ENCODE measurements around the gene CCDC152.
A peak's percentile ranks its signal among the peaks of the same experiment; 100 is the strongest.
"Not testable (repeated sequence)": the region's sequence is repeated elsewhere in the genome, so short reads cannot be mapped to it uniquely, and the experiment has no call there.

The CCDC152 gene, protein sequence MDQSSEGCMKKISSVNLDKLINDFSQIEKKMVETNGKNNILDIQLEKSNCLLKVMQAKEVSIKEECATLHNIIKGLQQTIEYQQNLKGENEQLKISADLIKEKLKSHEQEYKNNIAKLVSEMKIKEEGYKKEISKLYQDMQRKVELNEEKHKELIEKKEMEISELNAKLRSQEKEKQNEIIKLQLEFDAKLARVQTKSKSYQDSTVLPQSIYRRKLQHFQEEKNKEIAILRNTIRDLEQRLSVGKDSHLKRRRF

DNA sequence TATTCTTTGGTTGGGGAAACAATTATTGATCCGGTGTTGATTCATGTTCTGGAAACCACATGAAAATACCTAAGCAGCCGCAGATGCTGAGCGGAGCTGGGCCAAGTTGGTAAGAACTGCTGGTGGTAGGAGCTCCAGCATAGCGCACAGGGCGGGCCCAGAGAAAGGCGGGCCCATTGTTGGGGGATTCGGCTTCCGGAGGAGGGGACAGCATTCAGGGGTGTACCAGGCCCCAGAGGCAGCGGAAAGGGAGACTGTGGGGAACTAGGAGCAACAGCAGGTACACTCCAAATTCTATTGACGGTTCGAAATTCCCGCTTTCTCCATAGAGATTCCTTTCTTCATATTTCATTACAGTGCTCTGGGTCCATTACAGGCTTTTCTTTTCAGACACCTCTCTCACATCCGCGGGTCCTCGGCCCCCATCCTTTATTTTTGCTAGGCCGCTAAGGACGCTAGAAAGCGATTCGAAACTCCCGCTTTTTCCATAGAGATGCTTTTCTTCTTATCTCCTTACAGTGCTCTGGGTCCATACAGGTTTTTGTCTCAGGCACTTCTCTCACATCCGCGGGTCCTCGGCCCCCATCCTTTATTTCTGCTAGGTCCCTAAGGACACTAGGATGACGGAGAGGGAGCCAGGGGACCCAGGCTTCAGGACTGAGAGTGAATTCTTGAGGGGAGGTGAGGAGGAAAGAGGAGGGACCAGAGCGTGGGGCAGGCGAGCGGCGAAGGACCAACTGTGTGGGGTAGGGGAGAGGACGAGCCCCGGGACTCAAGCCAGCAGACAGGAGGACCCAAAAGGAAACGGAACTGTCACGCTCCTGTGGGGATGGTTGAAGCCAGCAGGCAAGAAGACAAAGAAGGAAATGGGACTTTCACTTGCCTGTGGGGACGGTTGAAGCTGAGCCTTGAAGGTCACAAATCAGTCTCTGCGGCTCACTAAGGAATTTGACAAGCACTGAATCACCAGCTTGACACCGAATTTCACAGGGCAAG, at the start of gene CCDC152:
Gene CCDC152 (plus strand): TSS at position 213 of the 996 bp plus-strand sequence. CDS start 2,304 bp downstream, outside the sequence.
- peak; percentile 64 for DNase-seq (ENCODE audit: low spot score)

DNA sequence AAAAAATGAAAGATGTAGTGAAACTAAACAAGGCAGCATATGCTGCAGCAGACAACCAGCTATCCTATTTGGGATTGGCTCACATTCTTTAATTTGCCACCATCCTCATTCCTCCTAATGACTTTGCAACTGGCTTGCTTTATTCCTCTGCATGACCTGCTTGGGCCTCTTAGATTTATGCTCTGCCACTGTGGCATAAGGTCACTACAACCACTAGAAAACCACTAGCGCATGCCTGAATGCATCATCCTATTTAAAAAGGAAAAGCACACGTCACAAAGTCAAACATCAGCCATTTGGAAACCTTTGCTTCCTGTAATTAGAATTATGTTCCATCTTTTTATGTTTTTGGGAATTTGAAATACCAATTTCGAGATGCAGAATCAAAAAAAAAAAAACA, 40.8 kb upstream of the CCDC152 start:
- DNase-seq (ENCODE audit: low spot score) = no peak

DNA sequence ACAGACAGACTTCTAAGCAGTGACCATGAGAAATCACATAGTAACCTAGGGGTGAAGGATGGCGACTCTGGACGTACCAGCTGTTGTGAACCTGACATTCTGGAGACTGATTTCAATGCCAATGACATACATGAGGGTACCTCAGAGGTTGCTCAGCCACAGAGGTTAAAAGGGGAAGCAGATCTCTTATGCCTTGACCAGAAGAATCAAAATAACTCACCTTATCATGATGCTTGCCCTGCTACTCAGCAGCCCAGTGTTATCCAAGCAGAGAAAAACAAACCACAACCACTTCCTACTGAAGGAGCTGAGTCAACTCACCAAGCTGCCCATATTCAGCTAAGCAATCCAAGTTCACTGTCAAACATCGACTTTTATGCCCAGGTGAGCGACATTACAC, 38.0 kb upstream of the CCDC152 start:
- no peak for DNase-seq (ENCODE audit: low spot score)

DNA sequence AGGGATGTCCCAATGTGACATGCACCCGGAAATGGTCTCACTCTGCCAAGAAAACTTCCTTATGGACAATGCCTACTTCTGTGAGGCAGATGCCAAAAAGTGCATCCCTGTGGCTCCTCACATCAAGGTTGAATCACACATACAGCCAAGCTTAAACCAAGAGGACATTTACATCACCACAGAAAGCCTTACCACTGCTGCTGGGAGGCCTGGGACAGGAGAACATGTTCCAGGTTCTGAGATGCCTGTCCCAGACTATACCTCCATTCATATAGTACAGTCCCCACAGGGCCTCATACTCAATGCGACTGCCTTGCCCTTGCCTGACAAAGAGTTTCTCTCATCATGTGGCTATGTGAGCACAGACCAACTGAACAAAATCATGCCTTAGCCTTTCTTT, 37.6 kb upstream of the CCDC152 start:
- DNase-seq (ENCODE audit: low spot score) = no peak

DNA sequence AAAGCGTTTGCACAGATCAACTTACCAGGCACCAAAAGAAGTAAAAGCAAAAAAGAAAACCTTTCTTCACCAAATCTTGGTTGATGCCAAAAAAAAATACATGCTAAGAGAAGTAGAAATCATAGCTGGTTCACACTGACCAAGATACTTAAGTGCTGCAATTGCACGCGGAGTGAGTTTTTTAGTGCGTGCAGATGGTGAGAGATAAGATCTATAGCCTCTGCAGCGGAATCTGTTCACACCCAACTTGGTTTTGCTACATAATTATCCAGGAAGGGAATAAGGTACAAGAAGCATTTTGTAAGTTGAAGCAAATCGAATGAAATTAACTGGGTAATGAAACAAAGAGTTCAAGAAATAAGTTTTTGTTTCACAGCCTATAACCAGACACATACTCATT, 36.4 kb upstream of the CCDC152 start:
- DNase-seq (ENCODE audit: low spot score) = no peak

DNA sequence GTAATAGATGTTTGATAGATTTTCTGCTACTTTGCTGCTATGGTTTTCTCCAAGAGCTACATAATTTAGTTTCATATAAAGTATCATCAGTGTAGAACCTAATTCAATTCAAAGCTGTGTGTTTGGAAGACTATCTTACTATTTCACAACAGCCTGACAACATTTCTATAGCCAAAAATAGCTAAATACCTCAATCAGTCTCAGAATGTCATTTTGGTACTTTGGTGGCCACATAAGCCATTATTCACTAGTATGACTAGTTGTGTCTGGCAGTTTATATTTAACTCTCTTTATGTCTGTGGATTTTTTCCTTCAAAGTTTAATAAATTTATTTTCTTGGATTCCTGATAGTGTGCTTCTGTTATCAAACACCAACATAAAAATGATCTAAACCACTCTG, 35.1 kb upstream of the CCDC152 start:
- DNase-seq (ENCODE audit: low spot score) = no peak

DNA sequence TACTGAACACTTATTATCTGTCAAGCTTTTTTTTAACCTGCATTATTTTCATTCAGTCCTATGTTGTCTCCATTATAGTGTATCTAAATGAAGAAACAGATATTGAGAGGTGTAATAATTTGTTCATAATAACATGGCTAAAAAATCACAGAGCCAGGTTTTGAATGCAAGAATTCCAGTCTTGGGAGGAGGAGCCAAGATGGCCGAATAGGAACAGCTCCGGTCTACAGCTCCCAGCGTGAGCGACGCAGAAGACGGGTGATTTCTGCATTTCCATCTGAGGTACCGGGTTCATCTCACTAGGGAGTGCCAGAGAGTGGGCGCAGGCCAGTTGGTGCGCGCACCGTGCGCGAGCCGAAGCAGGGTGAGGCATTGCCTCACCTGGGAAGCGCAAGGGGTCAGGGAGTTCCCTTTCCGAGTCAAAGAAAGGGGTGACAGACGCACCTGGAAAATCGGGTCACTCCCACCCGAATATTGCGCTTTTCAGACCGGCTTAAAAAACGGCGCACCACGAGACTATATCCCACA, 22.0 kb upstream of the CCDC152 start:
- DNase-seq (ENCODE audit: low spot score) = not testable (repeated sequence)

DNA sequence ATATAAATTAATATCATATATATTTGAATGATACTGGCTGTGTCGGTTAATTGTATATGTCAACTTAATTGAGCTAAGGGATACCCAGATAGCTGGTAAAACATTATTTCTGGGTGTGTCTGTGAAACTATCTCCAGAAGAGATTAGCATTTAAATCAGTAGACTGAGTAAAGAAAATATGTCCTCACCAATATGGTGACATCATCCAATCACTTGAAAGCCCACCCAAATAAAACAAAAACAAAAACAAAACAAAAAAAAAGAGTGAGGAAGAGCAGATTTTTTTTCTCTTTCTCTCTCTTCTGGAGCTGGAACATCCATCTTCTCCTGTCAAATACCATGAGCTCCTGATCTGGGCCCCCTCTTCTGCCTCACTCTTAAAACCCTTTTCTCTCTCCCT, 15.7 kb upstream of the CCDC152 start:
- no peak for DNase-seq (ENCODE audit: low spot score)

DNA sequence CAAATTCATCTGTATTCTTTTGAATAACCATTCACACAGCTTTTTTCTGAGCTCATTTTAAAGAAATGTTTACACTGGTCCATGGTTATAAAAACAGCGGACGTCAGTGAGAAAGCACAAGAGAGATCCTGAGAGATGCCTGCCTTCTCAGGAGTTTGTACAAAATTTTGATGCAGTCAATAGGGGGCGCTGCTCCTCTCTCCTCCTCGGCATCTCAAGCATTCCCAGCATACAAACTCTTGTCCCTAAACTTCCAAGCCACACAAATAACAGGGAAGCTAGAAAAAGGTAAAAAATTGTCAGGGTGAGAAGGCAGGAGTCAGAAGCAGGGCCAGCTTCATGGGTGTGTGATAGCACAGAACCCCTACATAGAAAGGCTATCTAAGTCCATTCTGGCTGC, 11.2 kb upstream of the CCDC152 start:
- DNase-seq (ENCODE audit: low spot score) = peak; percentile 34

DNA sequence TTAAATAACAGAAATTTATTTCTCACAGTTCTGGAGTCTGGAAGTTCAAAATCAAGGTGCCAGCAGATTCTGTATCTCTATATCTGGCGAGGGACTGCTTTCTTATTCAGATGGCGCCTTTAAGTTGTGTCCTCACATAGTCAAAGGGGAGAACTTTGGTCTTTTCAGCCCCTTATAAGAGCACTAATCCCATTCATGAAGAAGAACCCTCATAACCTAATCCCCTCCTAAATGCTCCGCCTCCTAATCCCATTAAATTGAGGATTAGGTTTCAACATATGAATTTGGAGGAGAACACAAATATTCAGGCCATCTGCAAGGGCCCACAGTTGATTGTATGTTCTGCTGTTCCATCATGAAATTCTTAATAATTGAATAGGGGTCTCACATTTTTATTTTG, 10.8 kb upstream of the CCDC152 start:
- DNase-seq (ENCODE audit: low spot score) = no peak

DNA sequence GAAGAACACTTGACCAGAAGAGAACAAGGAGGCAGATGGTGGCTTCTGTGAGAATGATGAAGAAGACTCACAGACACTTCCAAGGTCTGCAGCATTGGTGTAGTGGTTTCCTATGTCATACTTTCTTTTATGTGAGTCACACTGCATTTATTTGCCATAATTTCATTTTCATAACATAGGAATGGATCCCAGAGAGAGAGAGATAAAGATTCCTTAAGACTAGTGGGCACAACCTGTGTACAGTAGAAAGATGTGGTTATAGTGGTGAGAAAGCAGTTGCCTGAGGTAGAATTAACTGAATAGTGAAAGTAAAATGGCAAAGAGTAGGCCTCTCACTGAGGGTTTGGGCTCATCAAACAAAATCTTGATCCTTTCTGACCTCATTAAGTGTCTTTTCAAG, 7.6 kb upstream of the CCDC152 start:
- no peak for DNase-seq (ENCODE audit: low spot score)

DNA sequence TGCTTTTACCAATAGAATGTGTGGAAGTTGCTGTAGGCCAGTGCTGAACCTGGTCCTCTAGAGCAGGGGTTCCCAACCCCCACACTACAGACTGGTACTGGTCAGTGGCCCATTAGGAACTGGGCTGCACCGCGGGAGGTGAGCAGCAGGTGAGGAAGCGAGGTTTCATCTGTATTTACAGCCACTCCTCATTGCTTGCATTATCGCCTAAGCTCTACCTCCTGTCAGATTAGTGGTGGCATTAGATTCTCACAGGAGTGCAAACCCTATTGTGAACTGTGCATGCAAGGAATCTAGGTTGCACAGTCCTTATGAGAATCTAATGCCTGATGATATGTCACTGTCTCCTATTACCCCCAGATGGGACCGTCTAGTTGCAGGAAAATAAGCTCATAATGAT, 6.1 kb upstream of the CCDC152 start:
- no peak for DNase-seq (ENCODE audit: low spot score)

DNA sequence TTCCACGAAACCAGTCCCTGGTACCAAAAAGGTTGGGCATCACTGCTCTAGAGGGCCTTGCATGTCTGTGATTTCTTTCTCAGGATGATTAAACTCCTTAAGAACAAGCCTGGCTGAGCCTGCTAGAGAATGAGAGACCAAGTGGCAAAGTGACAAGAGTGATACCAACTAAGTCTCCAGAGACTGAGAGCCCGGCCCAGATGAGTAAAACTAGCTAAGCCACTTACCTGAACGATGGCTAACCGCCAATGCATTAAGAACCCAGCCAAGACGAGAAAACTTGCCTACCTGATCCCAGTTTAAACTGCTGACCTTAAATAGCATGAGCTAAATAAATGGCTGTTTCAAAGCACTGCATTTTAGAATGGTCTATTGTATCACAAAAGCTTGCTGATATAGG, 5.6 kb upstream of the CCDC152 start:
- no peak for DNase-seq (ENCODE audit: low spot score)

DNA sequence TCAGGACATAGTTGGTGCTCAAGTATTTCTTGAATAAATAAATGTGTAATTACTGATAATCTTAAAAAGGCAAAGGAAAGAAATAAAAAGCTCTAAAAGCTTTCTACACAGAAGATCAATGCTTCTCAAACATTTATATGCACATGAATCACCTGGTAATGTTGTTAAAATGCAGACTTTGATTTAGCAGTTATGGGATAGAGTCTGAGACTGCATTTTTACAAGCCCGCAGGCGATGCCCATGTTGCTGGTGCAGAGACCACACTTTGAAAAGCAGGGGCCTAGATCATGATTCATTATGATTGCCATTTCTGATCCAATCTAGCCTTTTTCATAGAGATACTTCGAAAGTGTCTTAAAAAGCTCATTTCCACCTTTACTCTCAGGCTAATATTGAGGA, 3.5 kb upstream of the CCDC152 start:
- no peak for DNase-seq (ENCODE audit: low spot score)

DNA sequence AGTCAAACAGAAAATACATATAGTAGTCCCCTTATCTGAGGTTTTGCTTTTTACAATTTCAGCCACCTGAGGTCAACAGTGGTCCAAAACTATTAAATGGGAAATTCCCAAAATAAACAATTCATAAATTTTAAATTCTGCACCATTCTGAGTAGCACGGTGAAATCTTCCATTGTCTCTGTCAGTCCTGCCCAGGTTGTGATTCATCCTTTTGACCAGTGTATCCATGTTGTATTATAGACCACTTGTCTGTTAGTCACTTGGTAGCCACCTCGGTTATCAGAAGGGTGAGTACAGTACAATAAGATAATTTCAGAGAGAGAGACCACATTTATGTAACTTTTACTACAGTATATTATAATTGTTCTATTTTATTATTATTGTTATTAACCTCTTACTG, 2.8 kb downstream of the CCDC152 start:
- DNase-seq (ENCODE audit: low spot score) = no peak

DNA sequence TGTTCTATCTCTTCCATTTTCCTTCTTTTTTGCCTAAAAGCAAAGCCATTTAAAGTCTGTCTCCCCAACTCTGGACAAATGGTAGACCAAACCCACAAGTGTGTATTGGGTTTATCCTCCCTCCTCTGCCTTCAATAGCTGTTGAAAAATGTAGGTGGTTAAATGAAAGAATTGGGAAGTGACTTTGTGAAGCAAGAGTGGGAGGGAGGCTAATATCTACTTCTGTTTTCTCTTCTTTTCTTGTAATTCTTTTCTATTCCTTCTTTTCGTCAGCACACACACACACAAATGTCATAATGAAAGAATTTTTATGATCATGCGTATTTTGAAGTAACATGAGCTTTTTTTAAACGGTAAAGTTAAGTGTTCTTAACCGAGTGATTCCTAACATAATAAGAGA, 3.8 kb downstream of the CCDC152 start:
- DNase-seq (ENCODE audit: low spot score) = no peak

DNA sequence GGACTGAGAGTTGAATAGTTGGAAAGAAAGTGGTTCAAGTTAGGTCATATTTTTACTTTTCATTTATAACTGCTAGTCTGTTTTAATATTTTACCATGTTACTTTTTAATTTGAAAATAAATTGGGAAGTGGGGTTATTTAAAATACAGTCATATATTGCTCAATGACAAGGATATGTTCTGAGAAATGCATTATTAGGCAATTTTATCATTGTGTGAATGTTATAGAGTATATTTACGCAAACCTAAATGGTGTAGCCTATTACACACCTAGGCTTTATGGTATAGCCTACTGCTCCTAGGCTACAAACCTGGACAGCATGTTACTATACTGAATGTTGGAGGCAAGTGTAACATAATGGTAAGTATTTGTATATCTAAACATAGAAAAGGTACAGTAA, 5.2 kb downstream of the CCDC152 start:
- DNase-seq (ENCODE audit: low spot score) = no peak

DNA sequence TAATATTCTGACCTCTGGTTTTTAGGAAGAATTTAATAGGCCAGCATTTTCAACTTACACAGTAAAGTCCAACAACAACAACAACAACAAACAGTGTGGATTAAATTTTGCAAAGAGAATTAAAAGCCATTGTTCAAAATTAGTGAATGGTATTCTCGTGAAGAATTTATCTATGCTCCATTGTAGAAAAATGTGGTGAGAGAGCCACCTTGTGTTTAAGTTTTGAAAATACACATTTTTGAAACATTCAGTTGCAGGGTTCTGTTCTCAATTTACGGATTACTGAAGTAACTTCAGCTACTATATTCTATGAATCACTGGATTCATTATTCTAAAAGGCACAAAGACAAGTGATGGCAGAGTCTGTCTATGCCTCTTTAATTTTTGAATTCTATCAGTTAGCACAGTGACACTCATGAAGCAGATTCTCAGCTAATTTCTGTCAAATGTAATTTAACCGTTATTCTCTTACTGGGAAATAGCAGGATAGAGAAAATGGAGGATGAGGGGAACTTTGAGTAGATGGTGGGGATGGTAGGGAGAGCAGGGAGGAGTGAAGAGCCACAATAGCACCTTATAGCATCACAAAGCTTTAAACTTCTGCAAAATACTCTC, 11.0 kb downstream of the CCDC152 start:
- DNase-seq (ENCODE audit: low spot score) = peak; percentile 31

DNA sequence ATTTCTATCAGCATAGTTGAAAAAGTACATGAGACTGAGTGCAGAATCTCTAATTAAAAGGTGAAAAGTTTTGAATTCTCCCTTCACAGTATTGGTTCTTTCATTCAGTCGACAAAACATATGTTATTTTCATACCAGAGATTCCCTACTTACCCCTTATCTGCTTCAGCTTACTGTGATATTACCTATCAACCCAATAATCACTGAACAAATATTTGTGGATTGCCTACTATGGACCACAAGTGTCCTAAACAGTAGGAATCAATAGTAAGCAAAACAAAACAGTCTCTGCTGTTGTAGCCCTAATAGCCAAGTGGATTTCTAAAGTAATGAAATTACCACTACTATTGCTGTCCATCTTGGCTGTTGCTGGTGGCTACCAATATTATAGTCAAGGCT, 11.5 kb downstream of the CCDC152 start:
- no peak for DNase-seq (ENCODE audit: low spot score)

DNA sequence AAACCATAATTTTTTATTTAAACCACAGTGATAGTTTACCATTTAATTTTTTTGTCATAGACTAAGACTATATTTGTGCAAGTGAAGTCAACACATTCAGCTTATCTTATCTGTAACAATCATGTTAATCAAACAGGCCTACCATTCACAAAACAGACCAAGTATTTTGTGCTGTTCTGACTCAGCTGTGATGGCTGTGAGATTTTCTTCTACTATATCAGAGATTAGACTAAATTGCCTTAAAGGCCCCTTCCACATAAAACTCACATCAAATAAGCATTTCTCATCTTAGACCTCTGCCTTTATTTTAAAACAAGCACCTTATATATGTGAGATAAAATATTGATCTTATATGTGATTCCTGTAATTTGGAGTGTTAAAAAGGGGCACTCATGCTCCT, 13.4 kb downstream of the CCDC152 start:
- DNase-seq (ENCODE audit: low spot score) = no peak

DNA sequence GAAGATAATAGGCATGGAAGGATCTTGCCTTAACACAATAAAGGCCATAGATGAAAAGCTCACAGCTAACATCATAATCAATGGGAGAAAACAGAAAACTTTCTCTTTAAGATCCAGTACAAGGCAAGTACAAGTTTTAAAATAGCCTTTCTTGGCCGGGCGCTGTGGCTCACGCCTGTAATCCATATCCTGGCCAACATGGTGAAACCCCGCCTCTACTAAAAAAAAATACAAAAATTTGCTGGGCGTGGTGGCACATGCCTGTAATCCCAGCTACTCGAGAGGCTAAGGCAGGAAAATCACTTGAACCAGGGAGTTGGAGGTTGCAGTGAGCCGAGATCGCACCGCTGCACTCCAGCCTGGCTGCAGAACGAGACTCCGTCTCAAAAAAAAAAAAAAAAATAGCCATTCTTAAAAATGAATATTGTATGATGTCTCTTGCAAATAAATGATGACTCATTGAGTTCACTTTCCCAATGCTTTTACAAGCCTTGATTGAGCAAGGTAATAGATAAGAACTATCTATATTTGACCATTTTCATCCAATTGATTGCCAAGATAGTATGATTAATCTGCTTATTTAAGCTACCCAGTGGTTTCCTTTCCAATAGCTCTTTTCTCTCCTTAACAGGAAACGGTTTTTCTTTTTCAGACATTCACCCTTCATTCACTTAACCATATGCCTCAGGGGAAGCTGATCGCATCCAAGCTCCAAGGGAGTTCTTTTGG, 15.8 kb downstream of the CCDC152 start:
- no peak for DNase-seq (ENCODE audit: low spot score)

DNA sequence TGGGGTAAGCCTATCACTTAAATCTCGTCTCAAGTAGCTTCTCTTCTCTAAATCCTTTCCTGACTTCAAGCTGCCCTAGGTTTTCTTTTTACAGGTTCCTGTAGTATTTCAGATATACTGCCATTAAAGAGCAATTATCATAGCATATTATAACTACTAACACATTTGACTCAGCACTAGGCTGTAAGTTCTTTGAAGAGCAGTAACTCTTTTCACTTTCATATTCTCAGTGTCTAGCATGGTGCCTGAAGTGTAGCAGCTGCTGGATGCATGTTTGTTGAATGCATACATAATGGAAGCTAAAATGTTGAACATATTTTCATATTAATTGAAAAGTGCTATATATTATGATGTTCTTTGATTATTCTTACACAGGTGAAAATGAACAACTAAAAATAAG, 22.5 kb downstream of the CCDC152 start:
- DNase-seq (ENCODE audit: low spot score) = no peak
